ENCODE measurements around the gene PCMT1. TPM values are rescaled to one million over a fixed set of nuclear protein-coding genes. Genes with fewer than 3 reads are reported as not detected.
A peak's percentile ranks its signal among the peaks of the same experiment; 100 is the strongest.
"Not testable (repeated sequence)": the region's sequence is repeated elsewhere in the genome, so short reads cannot be mapped to it uniquely, and the experiment has no call there.

The PCMT1 gene
- total RNA-seq, 1 donor from 2014 or later, result 105 TPM

GRCh38 chr6:149750136-149750609 lies 632 bp downstream of the PCMT1 start:
- peaks cover 37% of the 10 kb centered on the region for H3K4me1 ChIP-seq
- intact Hi-C loops (cut with DNase I), result no loop called here
- TF ChIP-seq POLR2AphosphoS5 (IDR thresholded peaks at IDR 0.05; ENCODE audit: insufficient read depth in 1 of 2, low read depth in 1 of 2) (no peak), POLR2A (IDR thresholded peaks at IDR 0.05) (no peak)
- H3K27ac ChIP-seq, result peak overlapping the region; percentile 87
- H3K9me3 ChIP-seq, result no peaks in the 10 kb centered on the region
- H3K27me3 ChIP-seq, result no peaks in the 10 kb centered on the region
- DNase-seq (ENCODE audit: extremely low spot score in 2 of 2), result no peak
- H3K36me3 ChIP-seq, result no peaks in the 10 kb centered on the region
- peak overlapping the region; percentile 84 to 88 for H3K4me3 ChIP-seq

GRCh38 chr6:149751239-149751638 lies 1.7 kb downstream of the PCMT1 start:
- Histone ChIP-seq H3K4me1 (peaks cover 37% of the 10 kb centered on the region), H3K36me3 (no peaks in the 10 kb centered on the region), H3K27me3 (no peaks in the 10 kb centered on the region), H3K4me3 (no peak overlapping the region), H3K27ac (no peak overlapping the region), H3K9me3 (no peaks in the 10 kb centered on the region)
- no peak for TF ChIP-seq POLR2AphosphoS5 (IDR thresholded peaks at IDR 0.05; ENCODE audit: insufficient read depth in 1 of 2, low read depth in 1 of 2)
- TF ChIP-seq CTCF (IDR thresholded peaks at IDR 0.05), result no peak
- TF ChIP-seq POLR2A (IDR thresholded peaks at IDR 0.05), result no peak
- intact Hi-C loops (cut with DNase I), result no loop called here
- DNase-seq (ENCODE audit: extremely low spot score in 2 of 2), result no peak

- H3K4me1 ChIP-seq, result peaks cover 32% of the 10 kb centered on the region
- H3K36me3 ChIP-seq; H3K4me3 ChIP-seq; H3K27ac ChIP-seq; DNase-seq (ENCODE audit: extremely low spot score in 2 of 2); H3K9me3 ChIP-seq; H3K27me3 ChIP-seq; intact Hi-C loops (cut with DNase I): not testable (repeated sequence)
Measured at GRCh38 chr6:149751920-149752319, 2.4 kb downstream of the PCMT1 start.

GRCh38 chr6:149752600-149753373 lies 3.2 kb downstream of the PCMT1 start:
- H3K27ac ChIP-seq, result no peak overlapping the region
- H3K4me3 ChIP-seq, result no peak overlapping the region
- intact Hi-C loops (cut with DNase I), result no loop called here
- no peaks in the 10 kb centered on the region for H3K9me3 ChIP-seq
- no peak for TF ChIP-seq POLR2A (IDR thresholded peaks at IDR 0.05)
- no peak for TF ChIP-seq CTCF (IDR thresholded peaks at IDR 0.05)
- no peak for TF ChIP-seq POLR2AphosphoS5 (IDR thresholded peaks at IDR 0.05; ENCODE audit: insufficient read depth in 1 of 2, low read depth in 1 of 2)
- no peak for DNase-seq (ENCODE audit: extremely low spot score in 2 of 2)
- no peaks in the 10 kb centered on the region for H3K27me3 ChIP-seq
- no peaks in the 10 kb centered on the region for H3K36me3 ChIP-seq
- H3K4me1 ChIP-seq, result peaks cover 30% of the 10 kb centered on the region

- H3K27me3 ChIP-seq; H3K36me3 ChIP-seq; H3K4me3 ChIP-seq; DNase-seq (ENCODE audit: extremely low spot score in 2 of 2); H3K9me3 ChIP-seq; H3K27ac ChIP-seq; intact Hi-C loops (cut with DNase I): not testable (repeated sequence)
- peaks cover 30% of the 10 kb centered on the region for H3K4me1 ChIP-seq
Measured at GRCh38 chr6:149753374-149753637, 3.8 kb downstream of the PCMT1 start.

- intact Hi-C loops (cut with DNase I), result no loop called here
- TF ChIP-seq CTCF (IDR thresholded peaks at IDR 0.05) (no peak), POLR2A (IDR thresholded peaks at IDR 0.05) (no peak), POLR2AphosphoS5 (IDR thresholded peaks at IDR 0.05; ENCODE audit: insufficient read depth in 1 of 2, low read depth in 1 of 2) (no peak)
- Histone ChIP-seq H3K27me3 (no peaks in the 10 kb centered on the region), H3K27ac (no peak overlapping the region), H3K4me1 (peaks cover 30% of the 10 kb centered on the region), H3K4me3 (no peak overlapping the region), H3K36me3 (no peaks in the 10 kb centered on the region), H3K9me3 (no peaks in the 10 kb centered on the region)
- DNase-seq (ENCODE audit: extremely low spot score in 2 of 2), result no peak
Measured at GRCh38 chr6:149754548-149754947, 5.0 kb downstream of the PCMT1 start.
